Measurements from ENCODE around the gene UBE2L5.

The UBE2L5 gene

GRCh38 chr13:30406779-30407416, 15.4 kb upstream of the UBE2L5 start:
- DNase-seq (ENCODE audit: low read depth), result no peak

- DNase-seq (ENCODE audit: low read depth), result peak; percentile 80
These were observed 13.8 kb upstream of the UBE2L5 start for GRCh38 chr13:30408319-30409101.

DNA sequence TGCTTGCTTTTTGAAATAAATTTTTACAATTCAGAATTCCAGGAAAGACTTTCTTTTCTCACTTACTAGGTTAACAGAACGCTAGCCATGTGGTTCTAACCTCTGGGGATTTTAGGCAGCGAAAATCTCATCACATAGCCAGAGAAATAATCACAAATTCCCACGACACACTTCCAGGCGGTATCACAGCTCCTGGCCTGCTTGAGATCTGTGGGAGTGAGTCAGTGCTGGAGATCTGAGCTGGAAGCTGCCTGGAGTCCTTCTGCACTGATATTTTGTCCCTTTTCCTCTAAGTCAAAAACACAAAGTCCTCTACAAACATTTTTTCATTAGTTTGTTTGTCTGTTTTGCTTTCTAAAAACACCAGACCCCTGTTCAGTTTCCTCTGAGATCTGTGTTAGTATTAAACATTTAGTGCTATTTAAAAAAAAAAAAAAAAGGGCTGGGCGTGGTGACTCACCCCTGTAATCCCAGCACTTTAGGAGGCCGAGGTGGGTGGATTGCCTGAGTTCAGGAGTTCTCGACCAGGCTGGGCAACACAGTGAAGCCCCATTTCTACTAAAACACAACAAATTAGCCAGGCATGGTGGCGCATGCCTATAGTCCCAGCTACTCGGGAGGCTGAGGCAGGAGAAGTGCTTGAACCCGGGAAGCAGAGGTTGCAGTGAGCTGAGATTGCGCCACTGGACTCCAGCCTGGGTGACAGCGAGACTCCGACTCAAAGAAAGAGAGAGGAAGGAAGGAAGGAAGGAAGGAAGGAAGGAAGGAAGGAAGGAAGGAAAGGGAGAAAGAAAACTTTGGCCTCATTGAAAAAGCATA, 12.2 kb upstream of the UBE2L5 start:
- no peak for DNase-seq (ENCODE audit: low read depth)

- DNase-seq (ENCODE audit: low read depth), result no peak
These were observed 11.6 kb upstream of the UBE2L5 start for GRCh38 chr13:30410705-30411125.

DNA sequence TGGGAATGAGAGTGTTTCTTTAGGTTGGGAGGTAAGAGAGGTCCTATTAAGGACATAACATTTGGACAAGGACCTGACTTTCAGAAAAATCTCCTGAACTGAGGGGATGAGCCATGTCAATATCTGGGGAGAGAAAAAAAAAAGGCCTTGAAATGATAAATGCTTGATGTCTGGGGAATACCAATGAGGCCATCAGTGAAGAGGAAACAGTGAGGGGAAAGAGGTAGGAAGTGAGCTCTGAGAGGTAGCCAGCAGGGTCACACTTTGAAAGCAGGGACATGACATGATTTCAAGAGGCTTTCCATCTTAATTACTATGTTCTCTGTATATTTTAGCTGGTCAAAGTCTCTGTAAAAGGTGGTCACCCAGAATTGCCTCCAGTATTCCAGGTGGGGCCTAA, 9.9 kb upstream of the UBE2L5 start:
- no peak for DNase-seq (ENCODE audit: low read depth)

DNA sequence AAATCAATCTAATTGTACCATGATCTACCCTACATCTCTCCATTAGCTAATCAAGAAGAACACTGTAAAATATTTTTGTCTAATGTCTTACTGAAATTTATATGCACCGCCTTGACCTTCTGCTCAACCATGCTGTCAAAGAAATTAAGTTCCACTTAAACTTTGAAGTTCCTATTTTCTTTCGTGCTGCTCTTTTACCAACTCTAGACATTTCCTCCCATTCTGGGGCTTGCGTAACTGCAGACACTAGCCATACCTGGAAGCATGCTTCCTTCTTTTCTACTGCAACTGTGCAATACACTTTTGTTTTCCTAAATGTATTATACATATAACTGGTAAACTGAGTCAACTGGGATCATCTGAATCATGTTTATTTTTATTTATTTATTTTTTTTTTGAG, 8.5 kb upstream of the UBE2L5 start:
- no peak for DNase-seq (ENCODE audit: low read depth)

GRCh38 chr13:30415430-30416030, 6.8 kb upstream of the UBE2L5 start:
- no peak for DNase-seq (ENCODE audit: low read depth)

DNA sequence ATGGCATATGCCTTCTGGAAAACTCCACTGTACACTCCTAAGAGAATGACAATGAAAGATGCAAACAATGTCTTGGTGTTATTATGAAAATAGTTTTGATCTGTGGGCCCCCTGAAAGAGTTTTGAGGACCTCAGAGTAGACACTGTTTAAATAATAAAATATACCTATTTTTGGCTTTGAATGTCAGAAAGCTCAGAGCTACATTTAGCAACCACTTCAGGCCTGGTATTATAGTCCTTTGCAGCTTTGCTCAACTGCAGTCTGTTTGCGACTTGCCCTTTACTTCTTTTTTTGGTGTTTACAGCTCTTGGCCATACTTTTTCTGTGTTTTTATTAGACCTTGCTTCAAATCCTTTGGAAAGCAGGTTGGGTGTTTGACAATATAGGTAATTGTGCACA, 5.8 kb upstream of the UBE2L5 start:
- DNase-seq (ENCODE audit: low read depth), result no peak

DNA sequence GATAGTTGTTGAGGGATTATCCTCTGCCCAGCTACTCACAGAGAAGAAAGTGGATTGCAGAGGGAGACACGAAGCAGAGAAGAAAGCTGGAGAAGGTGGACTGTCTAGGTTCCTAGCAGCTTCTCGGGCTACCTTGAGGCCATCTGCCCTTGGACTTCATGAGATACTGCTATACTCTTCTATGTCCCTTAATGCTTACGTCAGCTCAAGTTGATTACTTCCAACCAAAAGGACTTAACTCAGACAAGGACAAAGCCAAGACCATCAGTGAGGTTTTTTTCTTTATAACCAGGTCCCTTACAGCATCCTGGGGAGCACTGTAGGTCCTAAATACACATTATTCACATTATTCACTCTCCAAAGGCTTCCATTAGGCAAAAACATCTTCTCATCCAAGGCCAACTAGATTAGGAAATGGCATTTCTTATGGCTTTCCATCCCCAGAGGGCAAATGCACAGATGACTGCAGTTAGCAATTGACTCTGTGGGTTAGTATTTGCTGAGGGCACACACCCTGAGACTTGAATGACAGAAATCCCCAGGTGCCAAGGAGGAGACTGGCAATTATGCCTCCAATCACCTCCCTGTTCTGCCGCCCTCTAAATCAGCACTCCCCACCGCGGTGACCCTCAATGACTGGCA, 4.1 kb upstream of the UBE2L5 start:
- no peak for DNase-seq (ENCODE audit: low read depth)

- no peak for DNase-seq (ENCODE audit: low read depth)
These were observed 3.4 kb upstream of the UBE2L5 start for GRCh38 chr13:30418717-30419459.

DNA sequence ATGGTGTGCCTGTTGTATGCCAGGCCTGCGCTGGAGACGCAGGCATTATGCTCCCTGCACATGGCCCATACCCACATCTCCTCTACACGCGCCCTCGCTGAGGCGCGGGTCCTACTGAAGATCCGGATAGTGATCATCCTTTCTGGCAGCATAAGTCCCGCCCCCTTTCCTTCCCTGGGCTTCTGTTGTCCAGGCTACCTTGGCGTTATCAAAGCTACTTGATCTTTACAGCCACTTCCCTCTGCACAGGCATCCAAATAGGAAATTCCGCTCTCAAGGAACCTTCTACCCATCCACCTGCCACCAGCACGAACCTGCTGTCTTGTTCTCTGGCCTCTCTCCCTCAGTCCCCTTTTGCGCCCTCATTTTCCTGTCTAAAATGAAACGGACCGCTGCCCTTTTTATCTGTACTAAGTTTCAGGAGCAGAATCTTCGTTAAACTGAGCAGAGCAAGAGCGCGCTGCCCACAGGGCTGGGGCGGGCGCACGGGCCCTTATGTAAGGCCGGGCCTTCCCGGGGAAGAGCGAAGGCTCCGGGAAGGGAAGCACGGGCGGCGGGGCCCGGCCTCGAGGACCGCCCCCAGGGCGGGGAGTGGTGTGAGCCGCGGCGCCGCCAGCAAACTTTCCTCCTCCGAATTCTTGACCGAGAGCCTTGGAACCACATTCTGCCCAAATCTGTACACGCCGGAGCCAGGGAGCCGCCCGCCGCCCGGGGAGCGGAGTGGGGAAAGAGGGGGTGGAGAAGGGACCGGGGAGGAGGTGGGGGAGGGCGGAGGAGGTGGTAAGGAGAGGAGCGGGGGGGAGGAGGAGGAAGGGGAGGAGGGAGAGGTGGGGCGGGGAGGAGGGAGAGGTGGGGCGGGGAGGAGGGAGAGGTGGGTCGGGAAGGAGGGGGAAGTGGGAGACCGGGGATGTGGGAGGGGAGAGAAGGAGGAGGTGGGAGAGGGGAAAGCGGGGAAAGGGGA, 920 bp upstream of the UBE2L5 start:
- peak; percentile 31 for DNase-seq (ENCODE audit: low read depth)

DNA sequence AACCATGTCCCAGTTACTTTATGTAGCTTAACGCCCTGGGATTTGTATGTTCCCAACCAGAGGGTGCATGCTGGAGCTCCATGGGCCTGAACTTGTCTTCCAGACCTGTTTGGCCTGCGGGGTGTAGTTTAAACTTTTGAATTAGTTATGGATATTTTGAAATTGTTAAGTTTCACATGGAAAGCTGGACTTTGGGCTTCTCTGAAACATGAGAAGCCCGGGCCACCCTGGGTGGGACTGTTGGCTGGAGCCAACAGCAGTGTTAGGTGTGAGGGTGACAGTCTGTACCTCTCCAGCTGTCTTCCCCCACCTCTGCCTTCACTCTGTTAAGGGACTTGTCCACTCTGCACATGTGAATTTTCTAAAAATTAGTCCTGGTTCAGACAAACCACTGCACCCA, 1.6 kb downstream of the UBE2L5 start:
- no peak for DNase-seq (ENCODE audit: low read depth)

GRCh38 chr13:30429235-30429634, 6.9 kb downstream of the UBE2L5 start:
- DNase-seq (ENCODE audit: low read depth), result no peak

DNA sequence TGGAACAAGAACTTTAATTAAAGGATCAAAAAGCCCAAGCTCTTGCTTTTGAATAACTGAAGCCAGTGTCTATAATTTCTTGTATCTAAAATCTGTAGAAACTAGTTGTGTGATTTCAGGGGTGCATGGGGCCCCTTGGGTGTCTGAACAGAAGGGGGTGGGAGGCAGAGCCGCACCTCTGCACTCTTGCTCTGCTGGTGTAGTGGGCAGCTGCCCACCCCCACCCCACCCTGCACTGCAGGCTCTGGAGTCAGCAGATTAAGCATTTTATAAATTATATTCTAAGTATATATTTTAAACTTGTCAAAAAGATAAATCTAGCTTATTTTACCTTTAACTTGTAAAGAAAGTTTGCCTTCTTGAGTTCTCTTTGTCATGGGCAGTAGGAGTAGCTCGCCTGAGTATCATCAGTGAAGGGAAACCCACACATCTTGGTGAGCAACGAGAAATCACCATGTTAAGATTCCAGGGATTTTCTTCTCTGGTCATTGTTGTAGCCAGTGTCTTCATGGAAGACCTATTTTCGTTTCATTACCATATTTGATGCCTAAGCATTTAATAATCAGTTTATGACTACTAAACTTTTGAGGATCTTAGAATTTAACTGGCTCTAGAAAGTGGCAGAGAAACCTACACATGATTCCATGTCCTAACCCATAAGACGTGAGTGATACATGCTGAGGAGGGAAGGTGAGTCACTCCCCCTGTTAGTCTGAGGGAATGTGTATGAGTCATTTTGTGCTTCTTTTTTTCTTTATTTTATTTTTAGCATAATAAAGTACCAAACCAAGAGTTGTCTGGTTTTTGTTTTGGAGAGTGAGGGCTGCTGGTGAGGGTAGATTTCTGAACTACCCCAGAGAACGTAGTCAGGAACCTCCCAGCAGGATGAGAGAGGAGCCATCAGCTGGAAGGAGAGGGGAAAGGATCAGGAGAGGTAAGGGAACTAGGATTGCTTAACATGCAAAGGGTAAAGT, 7.7 kb downstream of the UBE2L5 start:
- no peak for DNase-seq (ENCODE audit: low read depth)

DNA sequence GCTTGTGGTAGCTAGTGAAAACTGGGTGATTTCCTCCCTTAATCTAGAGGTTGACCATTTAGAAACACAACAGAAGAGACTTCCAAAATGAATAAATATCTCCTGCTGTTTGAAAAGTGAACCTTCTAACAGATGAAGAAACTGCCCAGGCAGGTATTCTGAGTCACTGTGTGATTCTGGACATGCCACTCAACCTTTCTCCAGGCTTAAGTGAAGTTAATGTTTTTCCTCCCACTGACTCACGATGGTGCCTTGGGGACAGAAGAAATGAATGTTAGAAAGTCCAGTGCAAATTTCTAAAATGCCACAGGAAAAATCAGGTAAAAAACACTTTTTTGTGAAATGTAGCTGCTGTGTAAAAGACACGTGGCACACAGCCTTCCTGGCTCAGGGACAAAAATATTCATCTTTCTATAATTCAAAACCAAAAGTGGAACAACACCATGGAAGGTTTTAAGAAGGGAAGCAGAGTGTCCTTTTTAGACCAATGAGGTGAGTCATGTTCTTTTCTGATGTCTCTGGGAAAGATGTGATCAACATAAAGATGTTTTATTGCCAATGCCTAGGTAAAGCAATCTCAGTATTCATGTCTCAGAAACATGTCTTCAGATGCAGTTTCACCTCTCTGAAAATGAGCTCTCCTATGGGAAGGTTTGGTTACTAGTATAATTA, 9.1 kb downstream of the UBE2L5 start:
- DNase-seq (ENCODE audit: low read depth), result no peak

- DNase-seq (ENCODE audit: low read depth), result no peak
These were observed 13.7 kb downstream of the UBE2L5 start for GRCh38 chr13:30435911-30436451.

DNA sequence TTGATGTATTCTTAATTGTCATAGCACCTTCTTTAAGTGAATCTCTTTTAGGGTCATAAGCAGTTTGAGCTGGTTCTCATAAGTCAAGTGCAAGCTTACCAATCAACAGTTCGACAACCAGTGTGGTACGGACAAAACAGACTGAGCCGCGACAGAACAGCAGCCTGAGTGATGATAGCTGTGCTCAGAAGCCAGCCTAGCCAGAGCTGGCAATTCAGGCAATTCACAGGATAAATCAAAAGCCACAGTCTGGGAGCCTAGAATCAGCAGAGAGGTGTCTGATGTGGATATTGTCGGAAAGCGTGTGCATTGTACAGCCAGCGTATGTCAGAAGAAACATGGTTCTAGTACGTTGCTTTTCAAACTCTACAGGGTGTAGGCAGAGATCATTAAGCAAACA, 14.9 kb downstream of the UBE2L5 start:
- DNase-seq (ENCODE audit: low read depth), result no peak

DNA sequence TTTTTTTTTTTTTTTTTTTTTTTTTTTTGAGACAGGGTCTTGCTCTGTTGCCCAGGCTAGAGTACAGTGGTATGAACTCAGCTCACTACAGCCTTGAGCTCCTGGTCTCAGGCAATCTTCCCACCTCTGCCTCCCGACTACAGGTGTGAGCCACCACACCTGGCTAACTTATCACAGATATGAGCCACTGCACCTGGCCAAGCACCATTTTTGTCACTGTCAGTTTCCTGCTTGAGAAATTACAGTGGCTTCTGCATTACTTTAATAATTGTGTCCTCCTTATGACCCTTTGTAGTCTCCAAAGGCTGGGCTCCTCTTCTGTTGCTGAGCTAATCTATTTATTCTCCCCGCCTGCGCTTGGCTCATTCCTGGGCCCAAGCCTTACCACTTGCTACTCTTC, 16.0 kb downstream of the UBE2L5 start:
- no peak for DNase-seq (ENCODE audit: low read depth)
